Measurements from ENCODE around the gene YIF1A. TPM values are rescaled to one million over a fixed set of nuclear protein-coding genes. Genes with fewer than 3 reads are reported as not detected.

YIF1A gene
- total RNA-seq, 2 donors from 2014 or later: 65.4 to 155 TPM

- no peaks in the 10 kb centered on the region for H3K36me3 ChIP-seq
- ATAC-seq (ENCODE audit: insufficient number of reproducible peaks, low FRiP score, low read depth): no peak
- H3K4me1 ChIP-seq (ENCODE audit: control insufficient read depth in 1 of 2, low read depth in 2 of 2): peaks cover 0 to 12% of the 10 kb centered on the region in 2 donors
- H3K9me3 ChIP-seq: no peaks in the 10 kb centered on the region
- H3K4me3 ChIP-seq: no peak overlapping the region
- H3K27ac ChIP-seq: no peak overlapping the region
- H3K27me3 ChIP-seq (replicated peaks; ENCODE audit: insufficient read depth): no peaks in the 10 kb centered on the region
- TF ChIP-seq CTCF (IDR thresholded peaks at IDR 0.05): no peak
- DNase-seq (ENCODE audit: low spot score): no peak
Observed at GRCh38 chr11:66327171-66328030, 38.5 kb upstream of the YIF1A start.

- no peaks in the 10 kb centered on the region for H3K9me3 ChIP-seq
- no peaks in the 10 kb centered on the region for H3K36me3 ChIP-seq
- no peak overlapping the region for H3K27ac ChIP-seq
- no peak overlapping the region for H3K4me3 ChIP-seq
- no peak for DNase-seq (ENCODE audit: low spot score)
- no peak for TF ChIP-seq CTCF (IDR thresholded peaks at IDR 0.05)
- peaks cover 0 to 12% of the 10 kb centered on the region in 2 donors for H3K4me1 ChIP-seq (ENCODE audit: control insufficient read depth in 1 of 2, low read depth in 2 of 2)
- H3K27me3 ChIP-seq (replicated peaks; ENCODE audit: insufficient read depth): no peaks in the 10 kb centered on the region
- no peak for ATAC-seq (ENCODE audit: insufficient number of reproducible peaks, low FRiP score, low read depth)
Observed at GRCh38 chr11:66326261-66327111, 37.5 kb upstream of the YIF1A start.

- Histone ChIP-seq H3K4me1 (ENCODE audit: control insufficient read depth in 1 of 2, low read depth in 2 of 2) (peaks cover 0 to 12% of the 10 kb centered on the region in 2 donors), H3K4me3 (no peak overlapping the region), H3K36me3 (no peaks in the 10 kb centered on the region), H3K9me3 (no peaks in the 10 kb centered on the region), H3K27me3 (replicated peaks; ENCODE audit: insufficient read depth) (no peaks in the 10 kb centered on the region), H3K27ac (no peak overlapping the region)
- DNase-seq (ENCODE audit: low spot score): no peak
- no peak for TF ChIP-seq CTCF (IDR thresholded peaks at IDR 0.05)
- no peak for ATAC-seq (ENCODE audit: insufficient number of reproducible peaks, low FRiP score, low read depth)
Observed at GRCh38 chr11:66325263-66325671, 36.3 kb upstream of the YIF1A start.

GRCh38 chr11:66324664-66325063, 35.7 kb upstream of the YIF1A start:
- Histone ChIP-seq H3K27ac (no peak overlapping the region), H3K4me1 (ENCODE audit: control insufficient read depth in 1 of 2, low read depth in 2 of 2) (peaks cover 0 to 12% of the 10 kb centered on the region in 2 donors), H3K27me3 (replicated peaks; ENCODE audit: insufficient read depth) (no peaks in the 10 kb centered on the region), H3K4me3 (no peak overlapping the region), H3K36me3 (no peaks in the 10 kb centered on the region), H3K9me3 (no peaks in the 10 kb centered on the region)
- DNase-seq (ENCODE audit: low spot score) (no peak), ATAC-seq (ENCODE audit: insufficient number of reproducible peaks, low FRiP score, low read depth) (no peak)
- TF ChIP-seq CTCF (IDR thresholded peaks at IDR 0.05): no peak

GRCh38 chr11:66323684-66324083, 34.7 kb upstream of the YIF1A start:
- DNase-seq (ENCODE audit: low spot score) (no peak), ATAC-seq (ENCODE audit: insufficient number of reproducible peaks, low FRiP score, low read depth) (no peak)
- H3K4me1 ChIP-seq (ENCODE audit: control insufficient read depth in 1 of 2, low read depth in 2 of 2): peaks cover 0 to 9% of the 10 kb centered on the region in 2 donors
- H3K27ac ChIP-seq: no peak overlapping the region
- H3K4me3 ChIP-seq: no peak overlapping the region
- TF ChIP-seq CTCF (IDR thresholded peaks at IDR 0.05): no peak
- no peaks in the 10 kb centered on the region for H3K9me3 ChIP-seq
- no peaks in the 10 kb centered on the region for H3K27me3 ChIP-seq (replicated peaks; ENCODE audit: insufficient read depth)
- no peaks in the 10 kb centered on the region for H3K36me3 ChIP-seq
